ENCODE results near the gene NEK6.

- no peak for TF ChIP-seq CTCF (IDR thresholded peaks at IDR 0.05)
- no peak for TF ChIP-seq POLR2A (IDR thresholded peaks at IDR 0.05)
- no peak for TF ChIP-seq EP300 (IDR thresholded peaks at IDR 0.05)
These were observed 45.2 kb upstream of the NEK6 start for GRCh38 chr9:124212381-124213050.
